Fibroblast of peridontal ligament (primary cell): ENCODE data around the gene FBXO11.

Experiments
- DNase-seq: peaks from one replicate; pipeline ENCODE4 v3.0.0-alpha.2; 2010; ENCODE audit errors: extremely low read depth

Gene FBXO11

GRCh38 chr2:47783486-47784351, 122.6 kb downstream of the FBXO11 start:
- peak; percentile 24 for DNase-seq

DNA sequence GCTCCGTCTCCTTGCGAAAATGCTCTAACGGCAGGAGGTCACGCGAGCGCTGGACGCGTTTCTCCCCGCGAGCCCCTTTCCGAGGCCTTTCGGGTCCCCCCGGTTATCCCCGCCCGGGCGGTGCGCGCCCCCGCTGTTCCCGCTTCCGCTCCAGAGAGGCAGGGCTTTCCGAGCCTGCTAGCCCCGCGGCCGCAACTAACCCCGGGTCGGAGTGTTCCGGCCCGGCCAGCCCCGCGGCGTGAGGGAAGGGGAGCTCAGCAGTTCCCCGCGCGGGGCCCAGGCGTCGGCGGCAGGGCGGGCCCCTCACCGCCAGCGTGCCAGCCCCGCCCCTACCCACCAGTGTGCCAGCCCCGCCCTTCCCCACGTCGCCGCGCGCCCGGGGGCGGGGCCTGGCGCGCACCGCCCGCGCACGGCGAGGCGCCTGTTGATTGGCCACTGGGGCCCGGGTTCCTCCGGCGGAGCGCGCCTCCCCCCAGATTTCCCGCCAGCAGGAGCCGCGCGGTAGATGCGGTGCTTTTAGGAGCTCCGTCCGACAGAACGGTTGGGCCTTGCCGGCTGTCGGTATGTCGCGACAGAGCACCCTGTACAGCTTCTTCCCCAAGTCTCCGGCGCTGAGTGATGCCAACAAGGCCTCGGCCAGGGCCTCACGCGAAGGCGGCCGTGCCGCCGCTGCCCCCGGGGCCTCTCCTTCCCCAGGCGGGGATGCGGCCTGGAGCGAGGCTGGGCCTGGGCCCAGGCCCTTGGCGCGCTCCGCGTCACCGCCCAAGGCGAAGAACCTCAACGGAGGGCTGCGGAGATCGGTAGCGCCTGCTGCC, 123.4 kb downstream of the FBXO11 start, which contains the start of gene MSH6:
Gene MSH6, plus strand, starts transcription at position 475 of the 815 bp plus-strand sequence. Its CDS starts 89 bp downstream, at position 564.
- peak; percentile 75 for DNase-seq

DNA sequence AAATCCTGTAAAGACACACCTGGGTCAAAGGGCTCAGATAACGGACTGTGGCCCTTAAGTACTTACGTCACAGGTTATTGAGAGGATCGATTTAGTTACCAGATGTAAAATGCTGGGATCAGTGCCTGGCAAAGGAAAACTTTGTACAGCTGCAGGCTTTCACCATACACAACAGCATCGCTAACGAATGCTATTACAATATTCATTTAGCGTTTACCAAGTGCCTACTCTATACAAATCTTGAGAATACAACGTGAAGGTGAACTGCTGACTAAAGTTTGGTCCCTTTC, 124.0 kb downstream of the FBXO11 start:
- peak; percentile 57 for DNase-seq

GRCh38 chr2:47779426-47779790, 126.9 kb downstream of the FBXO11 start:
- DNase-seq, result no peak

DNA sequence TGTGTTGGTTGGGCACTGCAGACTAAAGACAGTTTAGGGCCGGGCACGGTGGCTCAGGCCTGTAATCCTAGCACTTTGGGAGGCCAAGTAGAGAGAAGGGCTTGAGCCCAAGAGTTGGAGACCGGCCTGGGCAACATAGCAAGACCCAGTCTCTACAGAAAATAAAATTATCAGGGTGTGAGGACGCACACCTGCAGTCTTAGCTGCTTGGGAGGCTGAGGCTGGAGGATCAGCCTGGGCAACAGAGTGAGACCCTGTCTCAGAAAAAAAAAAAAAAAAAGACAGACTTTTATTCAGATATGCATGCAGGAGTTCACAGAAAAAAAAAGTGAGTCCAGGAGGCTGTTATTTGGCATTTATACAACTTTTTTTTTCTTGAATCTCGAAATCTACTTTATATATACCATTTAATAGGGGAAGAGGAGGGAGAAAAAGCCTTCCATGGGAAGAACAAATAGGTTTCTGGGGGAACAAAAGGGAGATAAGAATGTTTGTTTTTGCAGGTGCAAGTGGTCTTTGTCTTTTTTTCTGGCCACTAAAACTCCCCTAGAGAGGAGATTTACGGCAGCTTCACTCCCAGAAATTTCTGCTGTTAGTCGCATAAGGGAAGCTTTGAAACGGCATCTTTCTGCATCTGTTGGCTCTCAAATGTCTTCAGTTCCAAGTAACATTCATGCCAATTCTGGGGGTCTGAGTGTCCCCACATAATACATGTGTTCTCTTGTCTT, 127.4 kb downstream of the FBXO11 start:
- DNase-seq, result no peak

- DNase-seq, result no peak
Observed at GRCh38 chr2:47777277-47777937, 128.9 kb downstream of the FBXO11 start.

DNA sequence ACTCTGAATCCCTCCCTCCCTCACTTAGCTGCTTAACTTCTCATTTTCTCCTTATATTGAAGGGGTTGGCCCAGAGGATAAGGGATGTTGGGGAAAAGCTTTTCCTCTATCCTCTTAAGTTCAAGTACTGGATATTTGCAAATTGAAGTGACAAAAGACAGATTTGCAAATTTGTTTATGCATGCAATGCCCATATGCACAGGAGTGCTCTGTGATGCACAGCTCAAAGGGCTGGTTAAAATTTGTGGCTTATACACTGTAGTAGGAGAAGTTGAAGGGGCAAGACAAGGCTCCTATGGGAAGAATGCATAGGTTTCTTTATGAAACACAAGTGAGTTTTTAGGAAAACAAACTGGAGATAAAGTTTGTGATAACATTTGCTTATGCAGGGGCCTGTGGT, 131.7 kb downstream of the FBXO11 start:
- DNase-seq, result no peak

GRCh38 chr2:47772343-47772742, 134.0 kb downstream of the FBXO11 start:
- DNase-seq, result no peak

- peak; percentile 91 for DNase-seq
Observed at GRCh38 chr2:47771211-47771610, 135.1 kb downstream of the FBXO11 start.

DNA sequence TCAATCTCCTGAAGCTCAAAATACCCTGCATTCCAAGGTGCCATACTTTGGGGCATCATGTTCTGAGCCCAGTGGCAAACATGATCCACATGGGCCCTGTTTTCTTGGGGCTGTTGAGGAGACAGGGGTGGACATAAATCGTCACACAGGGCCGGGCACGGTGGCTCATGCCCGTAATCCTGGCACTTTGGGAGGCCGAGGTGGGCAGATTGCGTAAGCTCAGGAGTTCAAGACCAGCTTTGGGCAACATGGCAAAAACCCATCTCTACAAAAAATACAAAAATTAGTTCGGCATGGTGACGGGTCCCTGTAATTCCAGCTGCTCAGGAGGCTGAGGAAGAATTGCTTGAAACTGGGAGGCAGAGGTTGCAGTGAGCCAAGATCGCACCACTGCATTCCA, 137.0 kb downstream of the FBXO11 start:
- no peak for DNase-seq

DNA sequence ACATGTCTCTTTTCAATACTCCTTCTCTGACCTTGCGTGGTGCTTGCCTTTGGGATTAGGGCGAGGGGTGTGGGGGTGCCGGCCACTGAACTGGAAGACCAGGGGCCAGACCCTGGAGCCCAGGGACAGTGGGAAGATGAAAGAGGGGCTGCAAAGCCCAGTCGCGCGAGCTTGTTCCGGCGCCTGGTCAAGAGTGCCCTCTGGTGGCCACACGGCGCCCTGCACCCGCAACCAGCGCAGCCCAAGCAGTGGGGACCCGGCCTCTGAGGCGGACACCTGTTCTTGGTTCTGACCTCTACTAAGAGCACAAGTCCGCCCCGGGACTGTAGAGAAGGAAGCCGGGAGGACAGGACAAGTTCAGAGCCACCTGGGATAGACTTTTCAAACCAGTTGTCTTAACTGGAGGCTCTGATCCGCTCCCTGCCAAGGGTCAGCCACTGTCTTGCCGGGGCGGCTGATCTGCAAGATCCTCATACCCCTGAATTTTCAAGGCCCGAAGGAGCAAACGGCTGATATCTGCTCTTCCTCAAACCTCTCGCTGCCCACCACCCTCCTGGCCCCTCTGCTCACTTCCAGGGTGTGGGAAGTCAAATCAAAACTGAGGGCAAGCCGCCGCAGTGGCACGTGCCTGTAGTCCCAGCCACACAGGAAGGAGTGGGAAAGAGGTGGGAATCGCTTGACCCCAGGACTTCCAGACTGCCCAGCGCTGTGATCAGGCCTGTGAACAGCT, 138.3 kb downstream of the FBXO11 start:
- peak; percentile 43 for DNase-seq

DNA sequence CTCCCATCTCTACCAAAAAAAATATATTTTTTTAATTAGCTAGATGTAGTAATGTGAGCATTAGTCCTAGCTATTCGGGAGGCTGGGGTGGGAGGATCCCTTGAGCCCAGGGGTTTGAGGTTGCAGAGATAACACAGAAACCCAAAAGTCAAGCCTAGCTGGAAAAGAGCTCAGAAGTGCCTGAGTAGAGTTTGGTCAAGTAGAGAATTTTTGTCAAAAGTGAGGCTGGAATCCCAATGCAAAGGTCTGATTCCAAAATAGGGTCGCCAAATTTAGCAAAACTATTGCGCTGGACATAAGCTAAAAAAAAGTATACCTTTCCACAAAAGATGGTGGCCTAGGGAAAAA, 138.8 kb downstream of the FBXO11 start:
- no peak for DNase-seq

DNA sequence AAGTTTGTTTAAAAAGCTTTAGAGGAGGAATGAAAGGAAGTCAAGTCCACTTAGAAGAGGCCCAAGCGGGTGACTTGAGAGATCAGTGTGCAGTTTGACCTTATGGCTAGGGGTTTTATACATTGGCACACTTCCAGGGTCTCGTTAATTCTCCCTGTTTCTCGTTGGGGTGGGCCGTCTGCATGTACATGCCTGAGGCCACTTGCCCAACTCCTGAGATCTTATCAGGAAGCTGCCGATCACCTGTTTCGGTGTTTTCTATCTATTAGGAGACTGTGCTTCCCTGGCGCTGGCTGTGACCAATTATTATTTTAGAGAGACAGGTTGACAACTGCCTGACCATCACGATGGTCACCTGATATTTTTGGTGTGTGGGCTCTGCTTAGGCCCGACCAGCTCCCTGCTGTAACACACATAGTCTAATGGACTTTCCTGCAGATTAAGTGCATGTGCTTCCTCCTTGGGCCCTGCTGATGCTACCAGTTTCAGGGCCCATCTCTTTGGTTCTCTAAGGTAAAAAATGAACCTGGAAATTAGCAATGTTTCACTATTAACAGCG, 154.4 kb downstream of the FBXO11 start:
- DNase-seq, result no peak

- no peak for DNase-seq
Observed at GRCh38 chr2:47747878-47748277, 158.4 kb downstream of the FBXO11 start.

GRCh38 chr2:47744074-47744473, 162.2 kb downstream of the FBXO11 start:
- DNase-seq, result no peak

DNA sequence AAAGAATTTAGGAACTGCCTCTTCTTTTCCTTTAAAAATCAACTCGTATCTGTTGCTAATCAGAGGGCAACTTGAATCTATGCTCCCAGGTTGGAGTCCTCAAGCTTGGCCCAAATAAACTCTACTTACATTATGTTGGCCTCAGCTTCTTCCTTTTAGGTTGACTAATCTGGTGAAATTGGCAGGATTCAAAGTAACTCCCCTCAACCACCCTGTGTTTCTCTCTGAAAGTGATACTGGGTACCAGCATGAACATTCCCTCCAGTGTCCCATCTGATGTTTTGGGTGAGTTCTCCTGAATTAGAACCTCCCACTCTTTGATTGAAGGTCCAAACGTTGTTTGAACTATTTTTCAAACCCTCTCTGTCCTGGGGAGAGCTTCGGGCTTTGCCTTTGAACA, 164.7 kb downstream of the FBXO11 start:
- DNase-seq, result no peak

DNA sequence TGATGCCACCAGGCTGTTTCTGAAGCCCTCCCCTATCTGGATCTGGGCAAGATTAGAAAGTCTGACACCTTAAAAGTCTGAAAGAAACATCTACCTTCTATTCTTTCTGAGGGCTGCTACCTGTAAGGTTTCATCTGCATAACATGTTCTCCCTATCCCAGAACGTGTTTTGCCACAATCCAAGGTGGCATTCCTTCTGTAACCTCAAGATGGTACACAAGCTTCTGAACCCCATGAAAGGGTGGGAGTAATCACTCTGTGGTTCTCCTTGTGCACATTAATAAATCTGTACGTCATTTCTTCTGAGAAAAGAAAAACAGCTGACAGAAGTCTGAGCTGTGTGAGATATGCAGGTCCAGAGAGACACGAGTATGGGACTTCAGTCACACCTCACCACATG, 165.2 kb downstream of the FBXO11 start:
- DNase-seq, result no peak
